ENCODE results near the gene CROCC2. TPM values are rescaled to one million over a fixed set of nuclear protein-coding genes. Genes with fewer than 3 reads are reported as not detected.

CROCC2 gene
- total RNA-seq, 4 donors from 2014 or later = 0.07 TPM; not detected in 3

GRCh38 chr2:240873805-240874714 lies 32.1 kb upstream of the CROCC2 start:
- ATAC-seq = no peak
- no peak overlapping the region for H3K4me3 ChIP-seq

GRCh38 chr2:240874715-240875227 lies 31.4 kb upstream of the CROCC2 start:
- H3K27ac ChIP-seq = no peak overlapping the region
- ATAC-seq (no peak), DNase-seq (no peak)
- H3K4me3 ChIP-seq = no peak overlapping the region
- no peaks in the 10 kb centered on the region for H3K4me1 ChIP-seq
- no peak for TF ChIP-seq POLR2A (IDR thresholded peaks at IDR 0.05)
- no peaks in the 10 kb centered on the region for H3K9me3 ChIP-seq
- no peaks in the 10 kb centered on the region for H3K36me3 ChIP-seq
- in situ Hi-C loops (cut with MboI; ENCODE audit: low sequenced_read_pairs in 4 of 4) = no loop called here
- intact Hi-C loops (cut with DNase I; ENCODE audit: low total_unique reads) = no loop called here
- no peaks in the 10 kb centered on the region for H3K27me3 ChIP-seq

More at GRCh38 chr2:240873805-240874714, 32.1 kb upstream of the CROCC2 start:
- no peaks in the 10 kb centered on the region for H3K4me1 ChIP-seq
- H3K27me3 ChIP-seq = no peaks in the 10 kb centered on the region
- no peaks in the 10 kb centered on the region for H3K9me3 ChIP-seq
- intact Hi-C loops (cut with DNase I; ENCODE audit: low total_unique reads) = no loop called here
- in situ Hi-C loops (cut with MboI; ENCODE audit: low sequenced_read_pairs in 4 of 4) = no loop called here
- peak in 1 of 2 donors; percentile 4 for DNase-seq
- TF ChIP-seq POLR2A (IDR thresholded peaks at IDR 0.05) = no peak
- no peak for TF ChIP-seq CTCF (IDR thresholded peaks at IDR 0.05 in 4 of 5, conservative IDR thresholded peaks at IDR 0.05 in 1 of 5)
- H3K36me3 ChIP-seq = no peaks in the 10 kb centered on the region
- no peak overlapping the region for H3K27ac ChIP-seq

GRCh38 chr2:240875228-240876034 lies 30.7 kb upstream of the CROCC2 start:
- Histone ChIP-seq H3K27ac (no peak overlapping the region), H3K27me3 (no peaks in the 10 kb centered on the region), H3K4me3 (no peak overlapping the region), H3K9me3 (no peaks in the 10 kb centered on the region), H3K4me1 (no peaks in the 10 kb centered on the region), H3K36me3 (no peaks in the 10 kb centered on the region)
- DNase-seq (peak in 1 of 2 donors; percentile 3), ATAC-seq (no peak)
- intact Hi-C loops (cut with DNase I; ENCODE audit: low total_unique reads) (no loop called here), in situ Hi-C loops (cut with MboI; ENCODE audit: low sequenced_read_pairs in 4 of 4) (no loop called here)
- TF ChIP-seq CTCF (IDR thresholded peaks at IDR 0.05 in 4 of 5, conservative IDR thresholded peaks at IDR 0.05 in 1 of 5) = no peak
- no peak for TF ChIP-seq POLR2A (IDR thresholded peaks at IDR 0.05)

GRCh38 chr2:240876035-240876474 lies 30.1 kb upstream of the CROCC2 start:
- intact Hi-C loops (cut with DNase I; ENCODE audit: low total_unique reads) = no loop called here
- Histone ChIP-seq H3K36me3 (no peaks in the 10 kb centered on the region), H3K4me1 (no peaks in the 10 kb centered on the region), H3K4me3 (no peak overlapping the region), H3K27ac (no peak overlapping the region), H3K9me3 (no peaks in the 10 kb centered on the region), H3K27me3 (no peaks in the 10 kb centered on the region)
- TF ChIP-seq POLR2A (IDR thresholded peaks at IDR 0.05) (no peak), CTCF (IDR thresholded peaks at IDR 0.05 in 4 of 5, conservative IDR thresholded peaks at IDR 0.05 in 1 of 5) (no peak)
- no peak for ATAC-seq
- in situ Hi-C loops (cut with MboI; ENCODE audit: low sequenced_read_pairs in 4 of 4) = no loop called here
- no peak for DNase-seq
